Brain pericyte (primary cell): ENCODE measurements around the gene SNRNP25.
A peak's percentile ranks its signal among the peaks of the same experiment; 100 is the strongest.

ENCODE experiments used
- DNase-seq: peaks from one replicate; pipeline ENCODE4 v3.0.0-alpha.2; 2012; ENCODE audit warnings: low read depth, low spot score

SNRNP25 gene

GRCh38 chr16:101586-101985 lies 48.0 kb downstream of the SNRNP25 start:
- DNase-seq, result no peak

DNA sequence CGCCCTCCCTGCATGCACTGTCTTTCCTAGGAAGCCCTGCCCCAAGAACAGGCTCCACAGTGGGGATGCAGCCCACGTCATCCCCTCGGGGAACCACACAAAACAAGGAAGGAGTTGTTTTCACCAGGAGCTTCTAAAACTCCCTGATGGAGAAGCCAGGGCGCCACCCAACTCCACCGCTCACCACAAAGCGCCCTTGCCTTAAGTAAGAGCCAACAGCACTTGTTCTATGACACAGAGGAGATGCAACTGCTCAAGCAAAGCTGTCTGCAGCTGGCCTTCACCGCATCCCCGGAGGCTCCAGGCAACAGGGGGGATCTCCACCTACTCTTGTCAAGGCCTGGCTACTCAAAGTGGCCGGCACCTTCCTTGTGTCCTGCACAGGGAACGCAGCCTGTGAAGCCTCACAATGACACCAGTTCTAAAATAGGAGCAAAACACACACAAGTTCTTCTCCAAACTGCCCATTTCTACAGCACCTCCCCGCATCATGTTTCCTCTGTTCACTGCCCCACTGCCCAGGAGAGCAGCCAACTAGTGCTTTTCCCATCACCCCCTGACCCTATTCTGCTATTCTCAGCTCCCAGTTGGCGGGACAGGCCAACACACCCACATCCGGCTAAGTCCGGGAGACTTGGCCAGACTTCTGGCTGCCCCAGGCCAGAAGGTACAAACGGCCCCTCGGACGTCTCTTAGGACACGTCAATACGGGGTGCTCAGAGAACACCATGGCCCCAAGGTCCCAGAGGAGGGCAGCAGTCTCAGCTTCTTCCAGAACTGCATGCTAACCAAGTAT lies 48.6 kb downstream of the SNRNP25 start:
- peak; percentile 50 for DNase-seq

GRCh38 chr16:104355-104754 lies 50.7 kb downstream of the SNRNP25 start:
- DNase-seq, result no peak

- no peak for DNase-seq
Observed at GRCh38 chr16:104928-105327, 51.3 kb downstream of the SNRNP25 start.

GRCh38 chr16:105521-105920 lies 51.9 kb downstream of the SNRNP25 start:
- DNase-seq, result no peak

DNA sequence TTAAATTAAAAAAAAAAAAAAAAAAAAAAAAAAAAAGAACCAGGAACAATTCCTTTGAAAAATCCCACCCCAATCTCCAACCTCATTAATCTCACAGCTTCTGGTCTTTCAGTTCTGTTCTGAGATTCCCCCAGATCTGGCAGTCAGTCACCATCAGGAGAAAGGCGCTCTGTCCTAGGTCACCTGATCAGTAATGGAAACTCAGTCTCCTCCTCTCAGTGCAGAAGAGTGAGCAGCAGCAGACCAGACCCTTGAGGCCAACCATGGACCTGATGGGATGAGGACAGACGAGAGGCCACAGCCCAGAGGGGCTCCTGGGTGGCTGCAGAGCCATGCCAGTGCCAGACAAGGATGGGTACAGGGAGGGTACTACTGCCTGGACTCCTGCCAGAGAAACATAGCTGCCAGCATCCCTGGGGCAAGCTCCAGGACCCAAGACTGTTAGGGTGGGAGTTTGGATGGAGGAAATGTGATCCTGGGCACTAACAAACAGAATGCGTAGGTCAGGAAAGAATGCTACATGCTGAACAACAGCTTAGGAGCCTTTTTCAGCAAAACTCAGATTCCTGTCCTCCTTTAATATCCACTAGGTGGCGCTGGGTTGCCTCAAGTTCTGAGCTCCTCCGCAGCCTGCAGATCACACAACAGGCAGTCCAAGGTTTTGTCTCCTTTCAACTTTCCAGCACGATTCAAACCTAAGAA lies 53.1 kb downstream of the SNRNP25 start:
- DNase-seq, result no peak
